HG03064 (cell line): ENCODE measurements around the gene WNK1.
"Not testable (repeated sequence)": the region's sequence is repeated elsewhere in the genome, so short reads cannot be mapped to it uniquely, and the experiment has no call there.

Experiments used
- ATAC-seq: cut with Tn5 transposase; IDR thresholded peaks from one replicate; pipeline ENCODE4 v1.9.1; 2021; ENCODE audit warnings: low read depth; ENCODE audit not compliant: unreplicated experiment

The WNK1 gene

DNA sequence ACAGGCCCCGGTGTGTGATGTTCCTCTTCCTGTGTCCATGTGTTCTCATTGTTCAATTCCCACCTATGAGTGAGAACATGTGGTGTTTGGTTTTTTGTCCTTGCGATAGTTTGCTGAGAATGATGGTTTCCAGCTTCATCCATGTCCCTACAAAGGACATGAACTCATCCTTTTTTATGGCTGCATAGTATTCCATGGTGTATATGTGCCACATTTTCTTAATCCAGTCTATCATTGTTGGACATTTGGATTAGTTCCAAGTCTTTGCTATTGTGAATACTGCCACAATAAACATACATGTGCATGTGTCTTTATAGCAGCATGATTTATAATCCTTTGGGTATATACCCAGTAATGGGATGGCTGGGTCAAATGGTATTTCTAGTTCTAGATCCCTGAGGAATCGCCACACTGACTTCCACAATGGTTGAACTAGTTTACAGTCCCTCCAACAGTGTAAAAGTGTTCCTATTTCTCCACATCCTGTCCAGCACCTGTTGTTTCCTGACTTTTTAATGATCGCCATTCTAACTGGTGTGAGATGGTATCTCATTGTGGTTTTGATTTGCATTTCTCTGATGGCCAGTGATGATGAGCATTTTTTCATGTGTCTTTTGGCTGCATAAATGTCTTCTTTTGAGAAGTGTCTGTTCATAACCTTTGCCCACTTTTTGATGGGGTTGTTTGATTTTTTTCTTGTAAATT lies 97.5 kb downstream of the WNK1 start:
- not testable (repeated sequence) for ATAC-seq

DNA sequence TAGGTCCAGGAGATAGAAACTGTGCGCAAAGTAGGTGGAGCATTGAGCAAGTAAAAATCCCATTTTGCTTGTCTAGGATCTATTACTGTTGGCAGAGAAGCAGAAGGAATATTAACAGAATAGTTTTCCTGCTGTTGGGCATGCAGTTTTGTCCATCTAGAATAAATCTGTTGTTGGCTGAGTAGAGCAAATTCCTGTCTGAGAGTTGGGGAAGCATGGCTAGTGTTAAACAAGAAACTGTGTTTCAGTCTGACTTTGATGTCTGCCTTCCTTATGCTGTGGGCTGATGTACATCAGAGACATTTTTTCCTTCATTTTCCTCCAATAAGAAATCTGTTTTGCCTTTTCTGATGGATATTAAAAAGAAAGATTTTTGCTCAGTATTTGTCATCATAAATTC lies 99.0 kb downstream of the WNK1 start:
- no peak for ATAC-seq

DNA sequence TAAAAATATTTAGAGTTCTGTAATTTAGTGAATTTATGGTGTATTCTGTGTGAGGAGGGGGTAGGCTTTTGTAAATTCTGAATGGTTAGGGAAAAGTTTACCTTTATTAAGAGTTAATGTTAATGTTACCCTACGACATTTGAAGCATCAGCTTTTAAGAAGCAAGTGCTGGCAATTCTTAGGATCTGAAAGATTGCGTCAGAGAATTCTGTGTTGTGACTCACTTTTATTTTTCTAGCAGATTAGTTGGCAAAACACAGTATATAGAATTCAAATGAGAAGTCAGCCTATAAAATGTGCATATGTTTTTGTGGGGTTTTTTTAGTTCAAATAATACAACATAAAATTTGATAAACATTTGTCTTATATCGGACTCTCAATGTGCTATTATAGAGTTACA lies 99.5 kb downstream of the WNK1 start:
- no peak for ATAC-seq

DNA sequence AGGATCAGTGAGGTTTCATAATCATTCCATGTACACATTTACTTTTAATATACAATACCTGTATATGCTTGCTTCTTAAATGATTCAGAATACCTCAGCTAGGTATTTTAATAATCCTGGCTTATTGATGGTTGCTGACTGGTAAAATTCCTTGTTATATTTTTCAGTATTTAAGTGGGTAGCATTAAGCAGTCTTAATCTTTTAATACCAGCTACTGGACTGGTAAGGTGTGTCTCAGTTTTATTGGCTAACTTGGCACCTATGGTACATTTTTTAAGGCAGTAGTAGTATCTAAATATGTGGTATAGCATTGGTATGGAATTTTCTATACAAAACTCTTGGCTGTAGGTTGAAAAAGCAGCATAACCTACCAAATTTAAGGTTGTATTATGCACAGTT lies 100.5 kb downstream of the WNK1 start:
- no peak for ATAC-seq

DNA sequence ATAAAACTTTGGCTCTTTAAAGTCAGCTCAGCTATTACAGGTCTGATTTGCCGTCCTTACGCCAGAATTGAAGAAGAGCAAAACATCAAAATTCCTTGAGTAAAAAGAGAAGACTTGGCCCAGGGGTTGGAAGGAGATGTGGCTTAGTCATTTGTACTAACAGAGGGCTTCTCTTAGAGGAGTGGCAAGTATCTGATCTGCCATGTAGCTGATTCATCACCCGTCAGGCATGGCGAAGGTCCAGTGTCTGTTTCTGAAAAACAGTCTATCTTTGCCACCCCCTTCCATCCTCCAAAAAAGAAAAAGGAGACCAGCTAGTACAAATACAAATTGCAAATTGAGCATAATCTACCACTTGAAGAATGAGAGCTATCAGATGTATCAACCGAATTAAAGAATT lies 105.2 kb downstream of the WNK1 start:
- no peak for ATAC-seq

DNA sequence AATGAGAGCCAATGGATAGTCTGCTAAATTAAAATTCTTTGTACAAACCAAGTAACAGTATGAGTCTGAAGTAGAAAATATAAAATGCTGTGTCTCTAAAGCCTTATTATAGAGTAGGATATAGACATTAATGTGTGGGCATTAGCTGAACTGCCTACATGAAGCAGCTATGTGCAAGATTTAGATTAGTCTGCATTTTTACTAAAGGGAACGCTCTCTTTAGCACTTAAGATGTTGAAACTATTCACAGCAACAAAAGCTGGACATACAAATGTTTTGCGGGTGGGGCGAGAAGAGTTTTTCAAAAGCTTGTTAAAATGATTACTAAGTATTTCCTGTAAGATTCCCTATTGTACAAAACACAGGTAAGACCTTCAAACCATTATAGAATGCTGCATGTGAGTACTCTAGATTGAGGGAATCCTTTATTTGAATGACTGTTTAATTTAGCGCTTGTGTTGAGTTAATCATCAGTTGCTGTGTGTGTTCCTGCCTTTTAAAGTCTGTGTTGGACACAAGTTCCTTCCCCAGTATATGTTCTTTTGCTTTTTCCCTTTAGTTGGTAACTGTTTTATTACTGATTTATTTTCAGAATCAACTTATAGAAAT lies 110.0 kb downstream of the WNK1 start:
- no peak for ATAC-seq

DNA sequence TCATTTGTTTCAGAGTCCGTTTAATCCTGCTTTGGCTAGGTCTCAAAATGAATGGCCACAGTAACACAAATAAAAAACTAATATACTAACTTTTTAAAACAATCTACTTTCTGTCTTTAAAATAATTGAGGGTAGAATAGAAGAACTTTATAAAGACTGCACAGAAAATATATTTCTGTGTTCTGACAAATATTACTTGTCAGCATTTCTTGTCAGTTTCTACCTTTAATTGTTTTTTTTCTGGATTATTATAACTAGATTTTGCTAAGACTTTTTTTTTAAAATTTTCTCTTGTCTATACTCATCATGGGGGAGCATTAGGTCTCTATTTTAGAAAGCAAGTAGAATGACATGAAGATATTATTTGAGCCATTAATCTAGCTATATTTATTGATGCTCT lies 110.9 kb downstream of the WNK1 start:
- ATAC-seq: no peak

DNA sequence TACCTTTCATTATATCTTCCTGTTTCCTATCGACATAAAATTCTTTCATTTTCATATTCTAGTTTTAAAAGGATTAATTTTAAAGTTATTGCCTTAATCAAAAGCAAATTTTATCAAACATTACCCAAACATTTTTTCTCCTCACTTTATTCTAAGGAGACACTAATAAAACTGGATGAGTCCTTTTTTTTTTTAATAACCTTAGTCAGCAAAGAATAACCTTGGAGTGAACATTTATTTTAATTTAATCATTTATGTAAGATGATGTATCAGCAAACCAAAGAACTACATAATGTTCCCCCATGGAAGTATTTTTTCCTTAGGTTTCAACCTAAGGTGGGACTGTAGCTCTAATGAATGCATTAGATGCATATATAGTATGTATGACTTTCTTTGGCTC lies 113.2 kb downstream of the WNK1 start:
- ATAC-seq: no peak

DNA sequence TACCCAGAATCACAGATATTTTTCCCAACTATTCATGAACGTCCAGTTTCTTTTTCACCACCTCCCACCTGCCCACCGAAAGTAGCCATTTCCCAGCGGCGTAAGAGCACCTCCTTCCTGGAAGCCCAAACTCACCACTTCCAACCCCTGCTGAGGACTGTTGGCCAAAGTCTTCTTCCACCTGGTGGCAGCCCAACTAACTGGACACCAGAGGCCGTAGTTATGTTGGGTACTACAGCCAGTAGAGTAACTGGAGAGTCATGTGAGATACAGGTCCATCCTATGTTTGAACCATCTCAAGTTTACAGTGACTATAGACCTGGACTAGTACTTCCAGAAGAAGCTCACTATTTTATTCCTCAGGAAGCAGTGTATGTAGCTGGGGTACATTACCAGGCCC lies 115.5 kb downstream of the WNK1 start:
- ATAC-seq: no peak

DNA sequence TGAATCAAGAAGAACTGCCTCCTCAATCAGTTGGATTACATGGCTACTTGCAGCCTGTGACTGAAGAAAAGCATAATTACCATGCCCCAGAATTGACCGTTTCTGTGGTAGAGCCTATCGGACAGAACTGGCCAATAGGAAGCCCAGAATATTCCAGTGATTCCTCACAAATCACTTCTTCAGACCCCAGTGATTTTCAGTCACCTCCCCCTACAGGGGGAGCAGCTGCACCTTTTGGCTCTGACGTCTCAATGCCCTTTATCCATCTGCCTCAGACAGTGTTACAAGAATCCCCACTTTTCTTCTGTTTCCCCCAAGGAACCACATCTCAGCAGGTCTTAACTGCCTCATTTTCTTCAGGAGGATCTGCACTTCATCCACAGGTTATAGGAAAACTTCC lies 116.3 kb downstream of the WNK1 start:
- ATAC-seq: no peak

DNA sequence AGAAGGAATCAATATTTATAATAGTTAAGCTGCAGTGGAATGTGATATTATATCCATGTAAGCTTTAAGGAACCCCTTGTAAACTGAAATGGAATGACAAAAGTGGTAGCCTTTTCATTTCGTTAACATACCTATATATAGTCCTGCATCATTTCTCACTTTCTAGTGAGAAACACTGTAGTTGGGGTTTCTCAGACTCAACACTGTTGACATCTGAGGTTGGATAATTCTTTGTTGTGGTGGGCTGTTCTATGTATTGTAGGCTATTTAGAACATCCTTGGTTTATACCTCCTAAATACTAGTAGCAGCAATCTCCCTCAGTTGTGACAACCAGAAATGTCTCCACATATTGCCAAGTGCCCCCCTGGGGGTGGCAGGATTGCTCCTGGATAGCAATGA lies 118.0 kb downstream of the WNK1 start:
- ATAC-seq: no peak

DNA sequence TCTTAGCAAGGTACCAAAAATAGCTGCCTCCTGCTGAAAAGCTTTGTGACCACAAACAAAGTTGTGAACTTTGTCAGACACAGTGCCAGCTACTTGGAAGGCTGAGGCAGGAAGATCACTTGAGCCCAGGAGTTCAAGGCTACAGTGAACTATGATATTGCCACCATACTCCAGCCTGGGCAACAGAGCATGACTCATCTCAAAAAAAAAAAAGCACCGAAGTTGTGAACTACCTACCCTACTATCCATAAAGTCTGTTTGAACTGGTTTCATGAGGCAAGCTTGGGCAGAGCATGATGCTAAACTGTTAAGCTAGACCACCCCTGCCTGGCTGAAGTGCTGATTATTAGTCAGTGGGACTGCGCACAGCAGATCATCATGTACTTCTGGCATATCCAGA lies 121.6 kb downstream of the WNK1 start:
- no peak for ATAC-seq

DNA sequence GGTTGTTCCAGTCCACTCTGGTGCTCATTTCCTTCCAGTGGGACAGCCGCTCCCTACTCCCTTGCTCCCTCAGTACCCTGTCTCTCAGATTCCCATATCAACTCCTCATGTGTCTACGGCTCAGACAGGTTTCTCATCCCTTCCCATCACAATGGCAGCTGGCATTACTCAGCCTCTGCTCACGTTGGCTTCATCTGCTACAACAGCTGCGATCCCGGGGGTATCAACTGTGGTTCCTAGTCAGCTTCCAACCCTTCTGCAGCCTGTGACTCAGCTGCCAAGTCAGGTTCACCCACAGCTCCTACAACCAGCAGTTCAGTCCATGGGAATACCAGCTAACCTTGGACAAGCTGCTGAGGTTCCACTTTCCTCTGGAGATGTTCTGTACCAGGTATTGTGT lies 127.3 kb downstream of the WNK1 start:
- no peak for ATAC-seq

DNA sequence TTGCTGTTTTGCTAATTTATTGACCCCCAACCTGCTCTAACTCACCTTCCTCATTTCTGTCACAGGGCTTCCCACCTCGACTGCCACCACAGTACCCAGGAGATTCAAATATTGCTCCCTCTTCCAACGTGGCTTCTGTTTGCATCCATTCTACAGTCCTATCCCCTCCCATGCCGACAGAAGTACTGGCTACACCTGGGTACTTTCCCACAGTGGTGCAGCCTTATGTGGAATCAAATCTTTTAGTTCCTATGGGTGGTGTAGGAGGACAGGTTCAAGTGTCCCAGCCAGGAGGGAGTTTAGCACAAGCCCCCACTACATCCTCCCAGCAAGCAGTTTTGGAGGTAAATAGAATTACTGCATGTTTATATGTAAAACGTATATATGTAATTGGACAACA lies 128.3 kb downstream of the WNK1 start:
- ATAC-seq: no peak

DNA sequence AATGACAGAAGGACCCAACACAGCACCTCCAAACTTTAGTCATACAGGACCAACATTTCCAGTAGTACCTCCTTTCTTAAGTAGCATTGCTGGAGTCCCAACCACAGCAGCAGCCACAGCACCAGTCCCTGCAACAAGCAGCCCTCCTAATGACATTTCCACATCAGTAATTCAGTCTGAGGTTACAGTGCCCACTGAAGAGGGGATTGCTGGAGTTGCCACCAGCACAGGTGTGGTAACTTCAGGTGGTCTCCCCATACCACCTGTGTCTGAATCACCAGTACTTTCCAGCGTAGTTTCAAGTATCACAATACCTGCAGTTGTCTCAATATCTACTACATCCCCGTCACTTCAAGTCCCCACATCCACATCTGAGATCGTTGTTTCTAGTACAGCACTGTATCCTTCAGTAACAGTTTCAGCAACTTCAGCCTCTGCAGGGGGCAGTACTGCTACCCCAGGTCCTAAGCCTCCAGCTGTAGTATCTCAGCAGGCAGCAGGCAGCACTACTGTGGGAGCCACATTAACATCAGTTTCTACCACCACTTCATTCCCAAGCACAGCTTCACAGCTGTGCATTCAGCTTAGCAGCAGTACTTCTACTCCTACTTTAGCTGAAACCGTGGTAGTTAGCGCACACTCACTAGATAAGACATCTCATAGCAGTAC lies 132.5 kb downstream of the WNK1 start:
- no peak for ATAC-seq

DNA sequence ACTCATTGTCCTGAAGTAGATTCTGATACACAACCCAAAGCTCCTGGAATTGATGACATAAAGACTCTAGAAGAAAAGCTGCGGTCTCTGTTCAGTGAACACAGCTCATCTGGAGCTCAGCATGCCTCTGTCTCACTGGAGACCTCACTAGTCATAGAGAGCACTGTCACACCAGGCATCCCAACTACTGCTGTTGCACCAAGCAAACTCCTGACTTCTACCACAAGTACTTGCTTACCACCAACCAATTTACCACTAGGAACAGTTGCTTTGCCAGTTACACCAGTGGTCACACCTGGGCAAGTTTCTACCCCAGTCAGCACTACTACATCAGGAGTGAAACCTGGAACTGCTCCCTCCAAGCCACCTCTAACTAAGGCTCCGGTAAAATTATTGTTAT lies 133.3 kb downstream of the WNK1 start:
- ATAC-seq: no peak

DNA sequence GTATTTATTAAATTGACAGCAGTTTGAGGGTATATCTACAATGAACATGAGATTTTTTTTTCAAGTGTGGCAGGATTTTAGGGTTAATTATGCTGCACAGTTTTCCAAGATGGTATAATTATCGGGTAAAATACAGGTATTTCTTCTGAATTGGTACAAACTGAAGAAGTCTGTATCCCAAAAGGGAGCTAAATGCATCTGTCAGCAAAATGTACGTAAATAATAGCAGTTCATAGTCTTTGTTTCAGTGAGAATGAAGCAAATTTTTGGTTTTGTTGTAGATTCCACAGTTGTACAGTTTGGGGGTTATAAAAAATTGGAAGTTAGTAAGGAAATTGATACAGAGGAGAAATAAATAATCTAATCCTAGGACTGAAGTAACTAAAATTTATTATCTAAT lies 133.8 kb downstream of the WNK1 start:
- ATAC-seq: no peak

DNA sequence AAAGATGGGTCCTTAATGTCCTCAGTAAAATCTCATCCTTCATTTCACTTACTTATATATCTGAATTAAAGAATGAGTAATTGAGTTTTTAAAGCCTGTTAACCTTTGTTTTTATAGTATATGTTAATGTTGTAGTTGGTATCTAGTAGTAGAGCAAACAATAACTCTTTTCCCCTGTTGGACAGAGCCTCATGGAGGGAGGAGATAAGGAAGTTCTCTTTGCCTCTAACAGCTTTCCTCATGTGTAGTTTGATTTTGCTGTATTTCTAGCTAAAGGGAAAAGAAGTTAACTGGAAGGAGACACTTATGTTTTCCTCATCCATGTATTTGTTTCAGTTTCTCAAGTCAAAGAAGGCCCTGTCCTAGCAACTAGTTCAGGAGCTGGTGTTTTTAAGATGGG lies 141.8 kb downstream of the WNK1 start:
- no peak for ATAC-seq

DNA sequence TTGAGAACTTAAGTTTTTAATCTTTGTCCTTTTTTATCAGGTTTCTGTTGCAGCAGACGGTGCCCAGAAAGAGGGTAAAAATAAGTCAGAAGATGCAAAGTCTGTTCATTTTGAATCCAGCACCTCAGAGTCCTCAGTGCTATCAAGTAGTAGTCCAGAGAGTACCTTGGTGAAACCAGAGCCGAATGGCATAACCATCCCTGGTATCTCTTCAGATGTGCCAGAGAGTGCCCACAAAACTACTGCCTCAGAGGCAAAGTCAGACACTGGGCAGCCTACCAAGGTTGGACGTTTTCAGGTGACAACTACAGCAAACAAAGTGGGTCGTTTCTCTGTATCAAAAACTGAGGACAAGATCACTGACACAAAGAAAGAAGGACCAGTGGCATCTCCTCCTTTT lies 143.7 kb downstream of the WNK1 start:
- no peak for ATAC-seq

DNA sequence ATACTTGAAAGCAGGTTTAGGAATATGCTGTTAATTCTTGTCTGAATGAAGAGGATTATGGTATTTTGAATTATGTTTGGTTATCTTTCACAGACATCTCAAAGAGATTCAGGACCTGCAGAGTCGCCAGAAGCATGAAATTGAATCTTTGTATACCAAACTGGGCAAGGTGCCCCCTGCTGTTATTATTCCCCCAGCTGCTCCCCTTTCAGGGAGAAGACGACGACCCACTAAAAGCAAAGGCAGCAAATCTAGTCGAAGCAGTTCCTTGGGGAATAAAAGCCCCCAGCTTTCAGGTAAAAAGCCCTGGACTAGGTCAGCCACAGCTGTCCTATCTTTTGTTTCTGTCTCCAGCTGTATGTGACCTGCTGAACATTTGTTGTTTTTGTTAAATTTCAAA lies 145.0 kb downstream of the WNK1 start:
- no peak for ATAC-seq

DNA sequence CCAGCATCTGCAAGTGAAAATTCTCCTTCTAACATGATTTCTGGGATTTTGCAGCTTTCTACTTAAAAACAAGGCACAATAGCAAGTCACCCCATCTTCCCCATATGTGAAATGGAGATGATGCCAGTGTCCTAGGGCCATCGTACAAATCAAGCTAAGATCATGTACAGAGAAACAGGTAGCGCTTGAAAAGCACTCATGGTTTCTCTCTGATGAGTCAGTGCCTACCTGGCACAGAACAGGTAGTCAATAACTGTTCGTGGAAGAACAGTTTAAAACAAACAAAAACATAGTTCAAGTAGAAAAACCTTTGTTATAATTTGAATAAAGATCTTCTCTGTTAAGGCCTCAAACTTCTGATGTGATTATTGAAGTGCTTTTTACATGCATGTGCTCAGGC lies 150.2 kb downstream of the WNK1 start:
- ATAC-seq: no peak

DNA sequence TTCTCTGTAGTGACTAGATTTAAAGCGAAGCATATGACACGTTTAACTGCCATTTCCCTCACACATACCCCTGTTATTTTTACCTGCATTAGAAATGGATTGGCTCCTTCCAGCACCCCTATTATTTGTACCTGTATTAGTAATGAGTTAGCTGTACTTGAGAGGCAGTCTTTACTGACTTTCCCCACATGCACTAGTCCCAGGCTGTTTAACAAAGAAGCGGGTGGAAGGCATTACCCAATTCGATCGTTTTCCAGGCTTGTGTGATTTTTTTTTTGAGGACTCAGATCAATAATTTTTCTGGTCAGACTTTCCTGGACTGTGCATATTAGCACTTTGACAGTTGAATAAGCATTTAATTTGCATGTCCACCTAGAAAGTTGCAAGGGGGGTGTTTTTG lies 150.7 kb downstream of the WNK1 start:
- no peak for ATAC-seq
